ENCODE results near the gene MYDGF.

- TF ChIP-seq CTCF (conservative IDR thresholded peaks at IDR 0.05; ENCODE audit: low read length) = no peak
- TF ChIP-seq EZH2phosphoT487 (IDR thresholded peaks at IDR 0.05; ENCODE audit: borderline replicate concordance, low read depth, low read length) = no peak
Measured at GRCh38 chr19:4609878-4610511, 60.1 kb downstream of the MYDGF start.
